IMR-90 (cell line): ENCODE results near the gene PLPP1. TPM values are rescaled to one million over a fixed set of nuclear protein-coding genes. Genes with fewer than 3 reads are reported as not detected.
"Not testable (repeated sequence)": the region's sequence is repeated elsewhere in the genome, so short reads cannot be mapped to it uniquely, and the experiment has no call there.

Experiments
- ATAC-seq: fragments of 200-7000 bp; cut with Tn5 transposase; 2 replicates; pipeline ENCODE4 v1.9.1; 2020; ENCODE audit warnings: low read depth, mild to moderate bottlenecking, moderate library complexity
- BruUV-seq: library from RNA; stranded (reverse); fragments of 400-500 nt; replicated peaks from 2 replicates; lab custom pipeline; 2021; lab: Mats Ljungman, UMichigan
- CTCF ChIA-PET: fragments of 300-600 bp; formaldehyde crosslinking; extraction: SDS; loops from one replicate; lab custom pipeline; 2021; ENCODE audit warnings: antibody characterized with exemption; lab: Yijun Ruan, JAX
- POLR2A ChIA-PET: fragments of 300-600 bp; sonication (Branson Sonifier 250); formaldehyde crosslinking; loops from one replicate; lab custom pipeline; 2022; ENCODE audit warnings: antibody characterized with exemption; ENCODE audit not compliant: unreplicated experiment; lab: Charles Lee
- DNase-seq: peaks from one replicate; pipeline ENCODE4 v3.0.0; 2013
- H2AFZ ChIP-seq: replicated peaks from 2 replicates; pipeline ENCODE3; 2013; ENCODE audit warnings: low read length, mild to moderate bottlenecking; ENCODE audit not compliant: poor library complexity
- H2AK5ac ChIP-seq: 2 replicates; pipeline ENCODE4 v1.6.1; 2013; ENCODE audit warnings: low read depth, low read length, inconsistent platforms
- H2AK9ac ChIP-seq: replicated peaks from 2 replicates; pipeline ENCODE3; 2013; ENCODE audit warnings: mild to moderate bottlenecking, low read depth, low read length, moderate library complexity; ENCODE audit not compliant: poor library complexity
- H2BK120ac ChIP-seq: 2 replicates; pipeline ENCODE4 v1.6.1; 2013; ENCODE audit warnings: low read depth, low read length, inconsistent platforms
- H2BK15ac ChIP-seq: 3 replicates; pipeline ENCODE4 v1.6.1; 2013; ENCODE audit warnings: low read depth, low read length, inconsistent platforms
- H2BK20ac ChIP-seq: 2 replicates; pipeline ENCODE4 v1.6.1; 2013; ENCODE audit warnings: low read depth, mild to moderate bottlenecking, inconsistent platforms, low read length, moderate library complexity
- H2BK5ac ChIP-seq: 2 replicates; pipeline ENCODE4 v1.6.1; 2013; ENCODE audit warnings: mild to moderate bottlenecking, low read depth, low read length, inconsistent platforms; ENCODE audit not compliant: poor library complexity, severe bottlenecking
- H3K14ac ChIP-seq: replicated peaks from 2 replicates; pipeline ENCODE4 v1.6.1; 2013; ENCODE audit warnings: low read depth, low read length, inconsistent platforms
- H3K18ac ChIP-seq: 2 replicates; pipeline ENCODE4 v1.6.1; 2013; ENCODE audit warnings: low read depth, low read length, control low read depth
- H3K23ac ChIP-seq: 2 replicates; pipeline ENCODE4 v1.6.1; 2013; ENCODE audit warnings: low read depth, low read length, inconsistent platforms
- H3K27ac ChIP-seq: 2 replicates; pipeline ENCODE4 v1.5.1; 2013; ENCODE audit warnings: mild to moderate bottlenecking, control low read depth, low read length; ENCODE audit not compliant: insufficient read depth
- H3K27me3 ChIP-seq: 2 replicates; pipeline ENCODE4 v1.6.1; 2013; ENCODE audit warnings: low read length; ENCODE audit not compliant: control insufficient read depth, insufficient read depth
- H3K36me3 ChIP-seq: 2 replicates; pipeline ENCODE4 v1.6.1; 2013; ENCODE audit warnings: low read length, mixed read lengths; ENCODE audit not compliant: control insufficient read depth, insufficient read depth
- H3K4ac ChIP-seq: 2 replicates; pipeline ENCODE4 v1.6.1; 2013; ENCODE audit warnings: low read depth, low read length, inconsistent platforms
- H3K4me1 ChIP-seq: 2 replicates; pipeline ENCODE4 v1.6.1; 2013; ENCODE audit warnings: low read length, mixed read lengths; ENCODE audit not compliant: control insufficient read depth, insufficient read depth
- H3K4me2 ChIP-seq: 2 replicates; pipeline ENCODE4 v1.6.1; 2013; ENCODE audit warnings: low read depth, mild to moderate bottlenecking, control low read depth, low read length, moderate library complexity
- H3K4me3 ChIP-seq: 2 replicates; pipeline ENCODE4 v1.5.1; 2013; ENCODE audit warnings: low read depth, mild to moderate bottlenecking, control low read depth, low read length, moderate library complexity; ENCODE audit not compliant: insufficient read depth
- H3K56ac ChIP-seq: 2 replicates; pipeline ENCODE4 v1.6.1; 2013; ENCODE audit warnings: low read length, inconsistent platforms; ENCODE audit not compliant: insufficient read depth; ENCODE audit errors: extremely low read depth
- H3K79me1 ChIP-seq, 2 experiments: 2 replicates each; pipeline ENCODE4 v1.6.1; 2013; ENCODE audit warnings: low read length in 2 of 2, inconsistent platforms in 1 of 2, low read depth in 1 of 2
- H3K9ac ChIP-seq: 2 replicates; pipeline ENCODE4 v1.6.1; 2013; ENCODE audit warnings: low read depth, low read length, control low read depth
- H3K9me1 ChIP-seq: 2 replicates; pipeline ENCODE4 v1.6.1; 2013; ENCODE audit warnings: low read length, inconsistent platforms; ENCODE audit not compliant: insufficient read depth
- H3K9me3 ChIP-seq: 2 replicates; pipeline ENCODE4 v1.6.1; 2013; ENCODE audit warnings: low read length; ENCODE audit not compliant: control insufficient read depth, insufficient read depth
- H4K20me1 ChIP-seq: 2 replicates; pipeline ENCODE4 v1.6.1; 2013; ENCODE audit warnings: low read length, inconsistent platforms; ENCODE audit not compliant: insufficient read depth
- H4K5ac ChIP-seq: 2 replicates; pipeline ENCODE4 v1.6.1; 2013; ENCODE audit warnings: mild to moderate bottlenecking, low read depth, low read length, control low read depth
- H4K8ac ChIP-seq, 2 experiments: 2 replicates each; pipeline ENCODE4 v1.6.1; 2013; ENCODE audit warnings: low read depth in 2 of 2, low read length in 2 of 2, control low read depth in 1 of 2, inconsistent platforms in 1 of 2
- H4K91ac ChIP-seq: 2 replicates; pipeline ENCODE4 v1.6.1; 2013; ENCODE audit warnings: low read depth, low read length, inconsistent platforms; ENCODE audit not compliant: insufficient read depth
- WGBS, 2 experiments: methylation state at CpG; one replicate each; pipeline versions ENCODE4 v1.1.5 to v1.1.7; 2013; ENCODE audit warnings: missing lambda C conversion rate in 2 of 2; ENCODE audit not compliant: insufficient read length in 1 of 2; ENCODE audit errors: extremely low coverage in 2 of 2; 5-methylcytosine and 5-hydroxymethylcytosine counted together
- dilution Hi-C: fragments of 300-500 bp; cut with HindIII; formaldehyde crosslinking; loops from one replicate; pipeline ENCODE4 v1.14.3; 2018; ENCODE audit warnings: low sequenced_read_pairs; ENCODE audit not compliant: unreplicated experiment
- in situ Hi-C: fragments of 300-500 bp; cut with MboI; formaldehyde crosslinking; loops from 3 replicates; pipeline ENCODE4 v1.14.3; 2019; ENCODE audit warnings: low sequenced_read_pairs, inconsistent platforms, mixed read lengths
- intact Hi-C: fragments of 100-400 bp; cut with micrococcal nuclease; formaldehyde crosslinking; loops from 2 replicates; pipeline ENCODE4 v1.10.0; 2022
- polyA plus RNA-seq, 3 experiments: library from polyadenylated mRNA; depleted of rRNA; stranded (reverse); fragments of >200 nt; gene quantifications; 2 replicates each; pipeline ENCODE4 v1.2.3, GENCODE V29; 2012; ENCODE audit warnings: low replicate concordance in 1 of 3
- total RNA-seq: library from RNA; depleted of rRNA; stranded (reverse); fragments of >200 nt; gene quantifications from 2 replicates; pipeline ENCODE4 v1.2.3, GENCODE V29; 2012

The PLPP1 gene
- total and polyA plus RNA-seq, 2 of the 4 experiments (the other 2 are of a cell fraction), result 19.2 to 21.3 TPM

GRCh38 chr5:55537315-55537714 is 2.6 kb upstream of the PLPP1 start:
- DNase-seq, H3K9ac ChIP-seq, H2AK5ac ChIP-seq, CTCF ChIA-PET, H4K91ac ChIP-seq, H3K4me3 ChIP-seq, H3K9me3 ChIP-seq, in situ Hi-C loops, ATAC-seq, dilution Hi-C loops, H4K8ac ChIP-seq, H3K18ac ChIP-seq, H2BK120ac ChIP-seq, H2BK20ac ChIP-seq, H2BK5ac ChIP-seq, H3K14ac ChIP-seq, H3K56ac ChIP-seq, H2BK15ac ChIP-seq, H3K36me3 ChIP-seq, H3K4me2 ChIP-seq, H3K9me1 ChIP-seq, H3K27me3 ChIP-seq, POLR2A ChIA-PET, BruUV-seq, H3K27ac ChIP-seq, H3K4ac ChIP-seq, H3K23ac ChIP-seq, H2AFZ ChIP-seq, H2AK9ac ChIP-seq, H4K5ac ChIP-seq, H3K4me1 ChIP-seq: not testable (repeated sequence)
- WGBS, 2 experiments, result 83% methylated on average over 2 of the region's 8 CpGs; no CpG with 5 or more reads in 1 of the 2 experiments
- intact Hi-C loops, result loop anchor here (10.0 kb wide), 1 partner anchor 193 kb away; no protein-coding TSS in a partner anchor
- Histone ChIP-seq H3K79me1 (peaks cover 3 to 18% of the 10 kb centered on the region in 2 experiments; a peak in 3 of 4 replicates), H4K20me1 (peaks cover 11% of the 10 kb centered on the region)
